Endothelial cell of hepatic sinusoid (primary cell): ENCODE data around the gene EGFR.

Experiments
- in situ Hi-C: cut with HindIII; loops from 2 replicates; pipeline ENCODE4 v1.10.0; 2017; ENCODE audit warnings: low sequenced_read_pairs

The EGFR gene

DNA sequence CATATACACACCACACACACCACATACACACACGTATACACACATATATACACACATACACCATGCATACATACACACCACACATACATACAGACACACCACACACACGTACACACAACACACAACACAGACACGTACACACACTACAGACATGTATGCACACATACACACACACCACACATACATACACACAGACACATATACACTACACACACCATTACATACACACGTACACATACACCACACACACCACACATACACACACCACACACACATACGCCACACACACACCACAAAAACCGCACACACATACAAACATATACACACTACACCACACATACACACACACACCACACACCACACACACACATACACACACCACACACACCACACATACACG lies 184.5 kb downstream of the EGFR start:
- in situ Hi-C loops: no loop called here

GRCh38 chr7:55205124-55205955 lies 186.5 kb downstream of the EGFR start:
- in situ Hi-C loops: loop anchor here (5.0 kb wide), 1 partner anchor 58 kb away; no protein-coding TSS in a partner anchor

GRCh38 chr7:55206235-55207029 lies 187.6 kb downstream of the EGFR start:
- in situ Hi-C loops: loop anchor here (5.0 kb wide), 1 partner anchor 59 kb away; no protein-coding TSS in a partner anchor

- in situ Hi-C loops: loop anchor here (5.0 kb wide), 1 partner anchor 60 kb away; no protein-coding TSS in a partner anchor
Observed at GRCh38 chr7:55207436-55208125, 188.8 kb downstream of the EGFR start.

- in situ Hi-C loops: loop anchor here (5.0 kb wide), 1 partner anchor 62 kb away; no protein-coding TSS in a partner anchor
Observed at GRCh38 chr7:55209366-55209765, 190.5 kb downstream of the EGFR start.

GRCh38 chr7:55210176-55210575 lies 191.4 kb downstream of the EGFR start:
- in situ Hi-C loops: no loop called here

- in situ Hi-C loops: no loop called here
Observed at GRCh38 chr7:55210716-55211115, 191.9 kb downstream of the EGFR start.

DNA sequence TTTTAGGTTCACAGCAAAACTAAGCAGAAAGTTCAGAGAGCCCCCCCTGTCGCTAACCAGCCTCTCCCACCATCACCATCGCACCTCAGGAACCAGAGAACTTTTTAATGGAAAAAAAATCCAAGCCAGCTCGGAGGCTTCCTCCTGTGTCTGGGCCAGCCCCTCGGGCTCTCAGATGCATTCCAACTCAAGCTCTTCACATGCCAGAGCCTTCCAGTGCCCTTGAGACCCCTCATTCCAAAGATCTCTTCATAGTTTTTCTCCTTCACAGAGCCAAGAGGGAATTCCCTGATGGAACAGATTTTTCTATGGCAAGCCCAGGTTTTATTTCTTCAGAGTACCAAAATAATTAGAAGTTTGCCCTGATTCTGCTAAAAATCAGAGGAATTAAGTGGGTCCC lies 192.9 kb downstream of the EGFR start:
- in situ Hi-C loops: no loop called here

DNA sequence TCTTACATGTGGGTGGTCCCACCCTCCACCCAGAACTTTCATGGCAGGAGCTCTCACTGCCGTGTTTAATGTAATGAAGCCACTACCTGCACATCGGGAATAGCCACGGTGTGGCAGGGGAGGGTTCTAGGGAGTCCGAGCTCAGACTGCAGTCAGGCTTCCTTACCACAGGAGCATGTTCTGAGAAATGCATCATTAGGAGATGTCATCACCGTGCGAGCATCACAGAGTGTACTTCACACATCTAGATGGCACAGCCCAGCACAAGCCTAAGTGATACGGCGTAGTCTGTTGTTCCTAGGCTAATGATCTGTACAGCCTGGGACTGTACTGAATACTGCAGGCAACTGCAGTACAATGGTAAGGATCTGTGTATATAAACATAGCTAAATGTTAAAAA lies 193.4 kb downstream of the EGFR start:
- in situ Hi-C loops: no loop called here

DNA sequence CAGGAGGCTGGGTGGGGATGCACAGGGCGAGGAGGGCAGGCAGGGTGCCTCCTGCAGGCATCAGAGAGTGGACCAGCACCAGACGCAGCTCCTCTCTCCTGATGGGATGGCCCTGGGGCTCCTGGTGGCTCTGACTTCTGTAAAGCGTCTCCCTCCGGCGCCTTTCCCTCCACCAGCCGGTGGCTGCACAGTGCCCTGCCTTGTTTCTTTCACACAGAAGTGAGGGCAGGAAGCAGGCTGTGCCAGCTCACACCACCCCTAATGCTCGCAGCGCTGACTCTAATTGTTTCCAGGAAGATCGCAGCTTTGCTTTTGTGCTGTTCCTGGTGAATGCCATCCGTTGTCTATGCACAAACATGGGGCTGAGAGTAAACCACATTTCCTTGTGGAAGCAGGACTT lies 194.0 kb downstream of the EGFR start:
- in situ Hi-C loops: no loop called here

GRCh38 chr7:55214707-55215106 lies 195.9 kb downstream of the EGFR start:
- in situ Hi-C loops: no loop called here

GRCh38 chr7:55223023-55223422 lies 204.2 kb downstream of the EGFR start:
- in situ Hi-C loops: no loop called here

DNA sequence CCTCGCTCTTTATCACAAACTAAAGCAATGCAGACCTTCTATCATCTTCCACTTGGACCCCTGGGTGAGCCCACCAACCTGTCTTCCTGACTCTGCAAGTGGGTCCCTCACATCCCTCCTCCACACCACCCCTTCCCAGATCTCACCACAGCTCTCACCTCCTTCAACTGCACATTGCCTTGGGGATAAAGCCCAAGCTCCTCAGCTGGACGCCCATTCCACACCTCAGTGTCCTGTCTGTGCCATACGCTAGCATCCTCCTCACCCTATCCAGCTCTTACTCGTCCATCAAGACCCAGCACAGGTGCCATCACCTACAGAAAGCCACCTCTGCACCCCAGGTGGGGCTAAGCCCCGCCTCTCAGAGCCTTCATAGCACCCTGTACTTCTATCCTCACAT lies 205.3 kb downstream of the EGFR start:
- in situ Hi-C loops: no loop called here

DNA sequence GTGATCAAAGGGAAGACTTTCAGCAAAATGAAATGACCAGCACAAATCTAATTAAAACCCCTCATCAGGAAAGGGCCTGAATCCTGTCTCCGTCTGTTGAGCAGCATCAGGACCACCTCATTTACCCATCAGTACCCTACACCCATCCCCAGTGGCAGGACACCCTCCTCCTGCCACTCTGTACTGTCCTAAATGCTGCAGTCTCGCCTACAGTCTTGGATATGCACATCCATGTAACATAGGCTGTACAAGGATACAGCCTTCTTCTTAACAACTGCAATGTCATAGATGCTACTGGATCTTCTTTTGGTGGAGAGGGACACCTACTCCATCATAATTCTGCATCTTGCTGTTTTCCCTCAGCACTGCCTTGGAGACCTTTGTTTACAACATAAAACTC lies 206.0 kb downstream of the EGFR start:
- in situ Hi-C loops: no loop called here

GRCh38 chr7:55230014-55230413 lies 211.2 kb downstream of the EGFR start:
- in situ Hi-C loops: no loop called here

DNA sequence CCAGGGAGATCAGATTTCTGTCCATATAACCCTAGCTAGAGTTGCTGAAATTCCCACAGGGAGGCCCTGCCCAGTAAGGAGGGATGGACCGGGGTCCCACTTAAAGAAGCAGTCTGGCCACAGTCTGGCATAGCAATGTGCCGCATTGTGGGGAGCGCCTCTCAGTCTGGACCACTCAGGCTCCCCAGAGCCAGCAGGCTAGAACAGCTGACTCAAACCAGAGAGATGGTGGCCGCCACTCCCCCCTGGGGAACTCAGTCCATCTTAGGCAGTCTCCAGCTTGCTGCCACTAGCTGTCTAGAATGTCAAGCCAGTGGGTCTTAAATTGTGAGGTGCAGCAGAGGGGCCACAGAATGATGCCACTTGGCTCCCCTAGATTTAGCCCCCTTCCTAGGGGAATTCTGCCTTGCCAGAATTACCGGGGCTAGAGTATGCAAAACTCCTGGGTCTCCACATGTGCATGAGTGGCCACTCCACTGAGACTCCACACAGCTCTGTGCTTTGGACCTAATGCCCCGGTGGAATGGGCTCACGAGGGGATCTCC lies 213.0 kb downstream of the EGFR start:
- in situ Hi-C loops: no loop called here

DNA sequence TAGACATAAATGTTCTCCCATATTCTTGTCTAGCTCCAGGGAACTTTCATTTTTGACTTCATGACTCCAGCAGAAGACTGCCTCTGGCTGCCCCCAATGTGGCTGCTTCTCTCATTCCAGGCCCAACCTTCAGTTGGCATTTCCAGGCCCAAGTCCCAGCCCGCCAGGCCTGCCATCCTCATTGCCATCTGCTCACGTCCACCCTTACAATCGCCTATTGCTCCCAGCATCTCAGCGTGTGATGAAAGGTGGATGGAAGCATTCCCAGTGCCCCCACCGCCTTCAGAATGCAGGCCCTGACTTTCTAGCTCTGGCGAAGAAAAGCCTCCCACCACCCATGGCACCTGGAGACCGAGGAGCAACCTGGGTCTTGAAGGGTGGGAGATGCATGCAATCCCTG lies 214.2 kb downstream of the EGFR start:
- in situ Hi-C loops: no loop called here

DNA sequence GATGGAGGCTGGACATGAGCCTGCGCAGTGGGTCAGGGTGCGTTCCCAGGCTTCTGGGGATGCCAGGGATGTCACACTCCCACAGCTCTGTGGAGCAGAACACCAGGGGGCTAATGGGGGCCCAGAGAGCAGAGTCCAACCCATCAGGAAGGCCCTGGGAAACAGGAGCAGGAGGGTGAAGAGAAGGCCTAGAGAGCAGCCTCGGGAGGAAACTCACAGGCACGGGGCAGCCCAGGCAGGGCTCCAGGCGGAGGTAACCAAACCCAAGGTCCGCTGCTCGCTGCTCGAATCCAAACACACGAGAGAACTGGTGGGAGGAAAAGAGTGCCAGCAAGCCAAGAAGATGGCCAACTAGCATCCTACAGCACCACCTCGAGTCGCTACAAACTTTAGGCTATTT lies 215.6 kb downstream of the EGFR start:
- in situ Hi-C loops: no loop called here

GRCh38 chr7:55235115-55235514 lies 216.3 kb downstream of the EGFR start:
- in situ Hi-C loops: no loop called here

DNA sequence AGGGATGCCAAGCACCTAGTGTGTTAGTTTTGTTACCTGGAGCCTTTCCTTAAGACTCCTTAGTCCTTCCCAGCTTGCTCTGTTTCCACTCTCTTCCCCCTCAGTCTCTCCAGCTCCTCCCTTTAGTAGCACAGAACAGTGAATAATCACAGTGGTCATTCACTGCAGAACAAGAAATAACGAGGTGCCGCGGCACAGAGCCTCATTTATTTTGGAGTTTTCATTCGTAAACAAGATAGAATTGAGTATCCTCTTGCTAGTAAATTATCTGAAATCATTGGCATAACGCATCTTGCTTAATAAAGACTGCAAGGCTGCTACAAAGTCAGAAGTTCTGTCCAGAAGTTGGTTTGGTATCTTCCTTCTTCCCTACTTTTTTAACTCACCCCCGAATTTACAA lies 217.0 kb downstream of the EGFR start:
- in situ Hi-C loops: no loop called here

DNA sequence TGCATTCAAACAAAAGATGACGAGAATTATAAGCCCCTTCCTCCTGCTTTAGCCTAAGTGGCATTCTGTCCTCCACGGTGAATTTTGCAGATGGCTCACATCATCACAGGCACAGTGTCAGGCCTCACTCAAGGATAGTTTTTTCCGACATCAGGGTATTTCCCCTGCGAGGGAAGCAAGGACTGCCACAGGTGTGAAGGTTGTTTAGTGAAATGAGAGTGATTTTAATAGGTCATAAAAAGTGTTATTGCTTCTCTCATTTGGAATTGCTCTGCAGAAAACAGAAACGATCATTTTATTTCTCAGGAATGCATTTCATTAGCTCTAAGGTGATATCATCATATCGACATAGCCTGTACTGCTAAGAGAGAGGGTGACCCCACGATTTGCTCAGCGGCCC lies 217.7 kb downstream of the EGFR start:
- in situ Hi-C loops: no loop called here
